Bronchial epithelial cell (primary cell): ENCODE results near the gene TM7SF2. TPM values are rescaled to one million over a fixed set of nuclear protein-coding genes. Genes with fewer than 3 reads are reported as not detected.

Experiments used
- DNase-seq: peaks from one replicate; pipeline ENCODE4 v3.0.0-alpha.2; 2010; ENCODE audit warnings: low read depth
- FAIRE-seq: peaks from 2 replicates; lab custom pipeline; 2011; peaks lifted over from hg19 to GRCh38; lab: Jason Lieb, UNC
- H3K27me3 ChIP-seq: 2 replicates; pipeline ENCODE4 v1.5.1; 2011; ENCODE audit warnings: low read length; ENCODE audit not compliant: control insufficient read depth, insufficient read depth
- H3K36me3 ChIP-seq: 2 replicates; pipeline ENCODE4 v1.5.1; 2011; ENCODE audit warnings: low read length; ENCODE audit not compliant: control insufficient read depth, insufficient read depth
- H3K4me3 ChIP-seq: 2 replicates; pipeline ENCODE4 v1.5.1; 2011; ENCODE audit warnings: mild to moderate bottlenecking, low read depth, low read length, control low read depth
- total RNA-seq: library from RNA; depleted of rRNA; stranded (reverse); fragments of >200 nt; gene quantifications from 2 replicates; pipeline ENCODE4 v1.2.1, GENCODE V29; 2014
- TF ChIP-seq, protein P1 (sequence below): IDR thresholded peaks from 2 replicates; pipeline ENCODE4 v1.5.1; 2011; ENCODE audit warnings: mild to moderate bottlenecking, moderate library complexity, low read length, control low read depth, inconsistent platforms; ENCODE audit not compliant: insufficient read depth, severe bottlenecking

The TM7SF2 gene
- total RNA-seq, 1 donor from 2014 or later, result 15.0 TPM

GRCh38 chr11:65150509-65151299 is 39.0 kb downstream of the TM7SF2 start:
- FAIRE-seq (no peak), DNase-seq (peak; percentile 87)
- peak overlapping the region; percentile 15 for H3K4me3 ChIP-seq

GRCh38 chr11:65151331-65151899 is 39.7 kb downstream of the TM7SF2 start:
- Histone ChIP-seq H3K4me3 (no peak overlapping the region), H3K36me3 (no peaks in the 10 kb centered on the region), H3K27me3 (no peaks in the 10 kb centered on the region)
- no peak for DNase-seq
- FAIRE-seq, result no peak
- TF ChIP-seq, protein P1, sequence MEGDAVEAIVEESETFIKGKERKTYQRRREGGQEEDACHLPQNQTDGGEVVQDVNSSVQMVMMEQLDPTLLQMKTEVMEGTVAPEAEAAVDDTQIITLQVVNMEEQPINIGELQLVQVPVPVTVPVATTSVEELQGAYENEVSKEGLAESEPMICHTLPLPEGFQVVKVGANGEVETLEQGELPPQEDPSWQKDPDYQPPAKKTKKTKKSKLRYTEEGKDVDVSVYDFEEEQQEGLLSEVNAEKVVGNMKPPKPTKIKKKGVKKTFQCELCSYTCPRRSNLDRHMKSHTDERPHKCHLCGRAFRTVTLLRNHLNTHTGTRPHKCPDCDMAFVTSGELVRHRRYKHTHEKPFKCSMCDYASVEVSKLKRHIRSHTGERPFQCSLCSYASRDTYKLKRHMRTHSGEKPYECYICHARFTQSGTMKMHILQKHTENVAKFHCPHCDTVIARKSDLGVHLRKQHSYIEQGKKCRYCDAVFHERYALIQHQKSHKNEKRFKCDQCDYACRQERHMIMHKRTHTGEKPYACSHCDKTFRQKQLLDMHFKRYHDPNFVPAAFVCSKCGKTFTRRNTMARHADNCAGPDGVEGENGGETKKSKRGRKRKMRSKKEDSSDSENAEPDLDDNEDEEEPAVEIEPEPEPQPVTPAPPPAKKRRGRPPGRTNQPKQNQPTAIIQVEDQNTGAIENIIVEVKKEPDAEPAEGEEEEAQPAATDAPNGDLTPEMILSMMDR, result no peak

More at GRCh38 chr11:65150509-65151299, 39.0 kb downstream of the TM7SF2 start:
- Histone ChIP-seq H3K27me3 (no peaks in the 10 kb centered on the region), H3K36me3 (no peaks in the 10 kb centered on the region)
- TF ChIP-seq, protein P1, result no peak

GRCh38 chr11:65152122-65152521 is 40.5 kb downstream of the TM7SF2 start:
- FAIRE-seq (no peak), DNase-seq (no peak)
- no peak overlapping the region for H3K4me3 ChIP-seq
- TF ChIP-seq, protein P1, result no peak
- H3K36me3 ChIP-seq, result no peaks in the 10 kb centered on the region
- no peaks in the 10 kb centered on the region for H3K27me3 ChIP-seq

- Histone ChIP-seq H3K36me3 (no peaks in the 10 kb centered on the region), H3K4me3 (no peak overlapping the region), H3K27me3 (no peaks in the 10 kb centered on the region)
- TF ChIP-seq, protein P1, result no peak
- no peak for FAIRE-seq
- no peak for DNase-seq
Measured at GRCh38 chr11:65156256-65156655, 44.6 kb downstream of the TM7SF2 start.

GRCh38 chr11:65156926-65157325 is 45.3 kb downstream of the TM7SF2 start:
- TF ChIP-seq, protein P1, result no peak
- H3K27me3 ChIP-seq, result no peaks in the 10 kb centered on the region
- H3K36me3 ChIP-seq, result no peaks in the 10 kb centered on the region
- DNase-seq (no peak), FAIRE-seq (no peak)
- H3K4me3 ChIP-seq, result no peak overlapping the region
